Measurements from ENCODE around the gene THAP10.
"Not testable (repeated sequence)": the region's sequence is repeated elsewhere in the genome, so short reads cannot be mapped to it uniquely, and the experiment has no call there.

Gene THAP10

GRCh38 chr15:70892002-70892911 is at the start of gene THAP10, which contains the start of gene LRRC49:
Gene THAP10, minus strand, starts transcription at chr15:70892433. Its CDS starts 161 bp downstream, at chr15:70892272.
Gene LRRC49, plus strand, starts transcription at chr15:70892826. Its CDS starts 69 bp downstream, at chr15:70892895.
- in situ Hi-C loops (cut with MboI; ENCODE audit: low sequenced_read_pairs): no loop called here

- in situ Hi-C loops (cut with MboI; ENCODE audit: low sequenced_read_pairs): no loop called here
These were observed 44.1 kb upstream of the THAP10 start for GRCh38 chr15:70936326-70936725.

GRCh38 chr15:70935631-70936030 is 43.4 kb upstream of the THAP10 start:
- in situ Hi-C loops (cut with MboI; ENCODE audit: low sequenced_read_pairs): no loop called here

- in situ Hi-C loops (cut with MboI; ENCODE audit: low sequenced_read_pairs): no loop called here
These were observed 41.2 kb upstream of the THAP10 start for GRCh38 chr15:70933411-70933810.

GRCh38 chr15:70932397-70932796 is 40.2 kb upstream of the THAP10 start:
- in situ Hi-C loops (cut with MboI; ENCODE audit: low sequenced_read_pairs): no loop called here

GRCh38 chr15:70931821-70932220 is 39.6 kb upstream of the THAP10 start:
- in situ Hi-C loops (cut with MboI; ENCODE audit: low sequenced_read_pairs): no loop called here

- in situ Hi-C loops (cut with MboI; ENCODE audit: low sequenced_read_pairs): not testable (repeated sequence)
These were observed 34.7 kb upstream of the THAP10 start for GRCh38 chr15:70926914-70927313.

- in situ Hi-C loops (cut with MboI; ENCODE audit: low sequenced_read_pairs): no loop called here
These were observed 31.3 kb upstream of the THAP10 start for GRCh38 chr15:70923311-70924080.

GRCh38 chr15:70922119-70922518 is 29.9 kb upstream of the THAP10 start:
- in situ Hi-C loops (cut with MboI; ENCODE audit: low sequenced_read_pairs): no loop called here

- in situ Hi-C loops (cut with MboI; ENCODE audit: low sequenced_read_pairs): no loop called here
These were observed 28.9 kb upstream of the THAP10 start for GRCh38 chr15:70920981-70921696.

GRCh38 chr15:70917955-70918354 is 25.7 kb upstream of the THAP10 start:
- in situ Hi-C loops (cut with MboI; ENCODE audit: low sequenced_read_pairs): no loop called here

- in situ Hi-C loops (cut with MboI; ENCODE audit: low sequenced_read_pairs): no loop called here
These were observed 24.3 kb upstream of the THAP10 start for GRCh38 chr15:70916531-70916930.

- in situ Hi-C loops (cut with MboI; ENCODE audit: low sequenced_read_pairs): no loop called here
These were observed 20.0 kb upstream of the THAP10 start for GRCh38 chr15:70912187-70912586.

GRCh38 chr15:70910958-70911357 is 18.7 kb upstream of the THAP10 start:
- in situ Hi-C loops (cut with MboI; ENCODE audit: low sequenced_read_pairs): no loop called here

GRCh38 chr15:70907784-70908471 is 15.7 kb upstream of the THAP10 start:
- in situ Hi-C loops (cut with MboI; ENCODE audit: low sequenced_read_pairs): no loop called here

- in situ Hi-C loops (cut with MboI; ENCODE audit: low sequenced_read_pairs): no loop called here
These were observed 14.6 kb upstream of the THAP10 start for GRCh38 chr15:70906842-70907241.

GRCh38 chr15:70902107-70902506 is 9.9 kb upstream of the THAP10 start:
- in situ Hi-C loops (cut with MboI; ENCODE audit: low sequenced_read_pairs): no loop called here

GRCh38 chr15:70892912-70893560 is 803 bp upstream of the THAP10 start:
- in situ Hi-C loops (cut with MboI; ENCODE audit: low sequenced_read_pairs): no loop called here

GRCh38 chr15:70882361-70882760 is 9.9 kb downstream of the THAP10 start:
- in situ Hi-C loops (cut with MboI; ENCODE audit: low sequenced_read_pairs): no loop called here

GRCh38 chr15:70880781-70881180 is 11.5 kb downstream of the THAP10 start:
- in situ Hi-C loops (cut with MboI; ENCODE audit: low sequenced_read_pairs): no loop called here
